ENCODE results near the gene GLTPD2. TPM values are rescaled to one million over a fixed set of nuclear protein-coding genes. Genes with fewer than 3 reads are reported as not detected.
A peak's percentile ranks its signal among the peaks of the same experiment; 100 is the strongest.

Gene GLTPD2
- polyA plus RNA-seq, 6 donors from 2014 or later, result not detected

DNA sequence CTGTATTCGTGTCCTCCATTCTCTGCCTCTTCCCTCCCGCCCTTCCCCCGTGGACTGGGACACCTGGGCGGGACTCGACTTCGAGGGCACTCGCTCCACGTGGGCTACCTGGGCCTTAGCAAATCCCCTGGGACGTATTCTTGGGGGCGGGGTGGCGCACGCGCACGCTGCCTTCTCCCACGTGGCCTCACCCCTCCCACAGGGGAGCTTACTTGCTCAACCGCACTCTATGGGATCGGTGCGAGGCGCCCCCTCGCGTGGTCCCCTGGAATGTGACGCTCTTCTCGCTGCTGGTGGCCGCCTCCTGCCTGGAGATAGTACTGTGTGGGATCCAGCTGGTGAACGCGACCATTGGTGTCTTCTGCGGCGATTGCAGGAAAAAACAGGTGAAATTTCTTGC, 6.1 kb upstream of the GLTPD2 start:
- H3K27me3 Mint-ChIP-seq, result peaks cover 60 to 71% (median 67%) of the 10 kb centered on the region in 3 donors
- H3K4me3 Mint-ChIP-seq, result no peak overlapping the region
- no peak for ATAC-seq (ENCODE audit: low read depth in 2 of 2)
- peaks cover 0 to 4% (median 0%) of the 10 kb centered on the region in 7 donors for H3K9me3 Mint-ChIP-seq
- peaks cover 4 to 24% (median 15%) of the 10 kb centered on the region in 3 donors for H3K4me1 Mint-ChIP-seq
- H3K27ac Mint-ChIP-seq, result no peak overlapping the region
- DNase-seq, result no peak
- no peaks in the 10 kb centered on the region for H3K36me3 Mint-ChIP-seq

DNA sequence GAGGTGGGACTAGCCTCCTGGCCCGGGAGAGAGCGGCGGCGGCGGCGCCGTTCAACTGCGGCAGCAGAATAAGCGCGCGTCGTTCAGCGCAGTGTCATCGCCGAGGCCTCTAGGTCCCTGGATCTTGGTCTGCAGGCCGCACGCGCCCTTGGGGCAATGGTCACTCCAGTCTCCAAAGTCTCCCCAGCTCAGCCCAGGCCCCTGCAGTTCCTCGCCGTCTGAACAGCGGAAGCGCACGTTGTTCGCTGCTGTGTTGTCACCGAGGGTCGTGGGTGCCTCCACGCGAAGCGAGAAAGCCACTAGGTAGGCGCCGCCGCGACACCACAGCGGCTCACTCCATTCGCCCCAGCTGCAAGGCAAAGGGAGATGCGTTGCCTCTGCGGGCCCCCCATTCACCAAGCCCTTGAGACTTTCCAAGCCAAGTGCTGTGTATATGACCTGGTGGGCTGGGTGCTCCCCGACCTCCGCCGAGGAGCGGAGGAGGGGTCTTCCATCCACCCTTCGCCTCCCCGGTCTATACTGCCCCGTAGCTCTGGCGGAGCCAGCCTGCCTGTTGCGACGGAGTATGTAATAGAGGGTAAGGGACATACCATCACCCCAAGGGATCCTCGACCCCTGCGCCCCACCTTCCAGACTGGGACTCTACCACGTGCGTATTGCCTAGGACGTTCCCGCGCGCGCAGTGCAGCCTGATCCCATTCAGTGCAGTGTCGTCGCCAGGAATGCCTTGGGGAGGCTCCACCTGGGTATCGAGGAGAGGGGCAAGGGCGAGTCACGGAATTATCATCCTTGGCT, 3.3 kb upstream of the GLTPD2 start:
- H3K4me3 Mint-ChIP-seq, result peak overlapping the region in 7 of 8 donors; percentile 44 to 73 (median 58)
- peaks cover 49 to 76% (median 53%) of the 10 kb centered on the region in 3 donors for H3K27me3 Mint-ChIP-seq
- ATAC-seq (ENCODE audit: low read depth in 2 of 2) (no peak), DNase-seq (no peak)
- H3K36me3 Mint-ChIP-seq, result no peaks in the 10 kb centered on the region
- peak overlapping the region in 1 of 6 donors; percentile 56 for H3K27ac Mint-ChIP-seq
- peaks cover 11 to 26% (median 18%) of the 10 kb centered on the region in 3 donors for H3K4me1 Mint-ChIP-seq
- H3K9me3 Mint-ChIP-seq, result peaks cover 0 to 2% (median 0%) of the 10 kb centered on the region in 7 donors

DNA sequence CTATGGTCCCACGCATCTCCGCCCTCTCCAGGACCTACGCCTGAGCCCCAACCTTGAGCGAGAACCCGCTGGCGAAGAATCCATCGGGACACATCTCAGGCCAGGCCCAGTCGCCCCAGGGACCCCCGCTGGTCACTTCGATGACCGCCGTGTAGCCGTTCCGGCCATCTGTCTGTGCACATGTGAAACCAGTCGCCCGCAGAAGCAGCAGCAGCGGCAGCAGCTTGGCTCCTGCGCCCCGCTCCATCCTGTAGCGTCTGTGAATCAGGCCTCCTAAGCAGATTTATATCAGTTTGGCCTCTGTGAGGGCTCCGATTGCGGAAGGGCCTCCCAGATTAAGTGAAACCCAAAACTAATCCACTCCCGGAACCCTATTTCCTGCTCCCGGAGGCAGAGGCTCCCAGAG, 2.7 kb upstream of the GLTPD2 start, which contains the start of gene VMO1:
Gene VMO1, minus strand, starts transcription at position 259 of the 406 bp plus-strand sequence. Its CDS starts 12 bp downstream, at position 247.
- Mint-ChIP-seq H3K36me3 (no peaks in the 10 kb centered on the region), H3K9me3 (peaks cover 0 to 3% (median 0%) of the 10 kb centered on the region in 7 donors), H3K4me1 (peaks cover 15 to 30% (median 23%) of the 10 kb centered on the region in 3 donors), H3K27ac (peak within 1 kb of the TSS in 1 of 6 donors; percentile 56), H3K4me3 (peak within 1 kb of the TSS in 7 of 8 donors; percentile 53 to 80 (median 64)), H3K27me3 (peaks cover 47 to 71% (median 49%) of the 10 kb centered on the region in 3 donors)
- ATAC-seq (ENCODE audit: low read depth in 2 of 2), result no peak
- no peak for DNase-seq

DNA sequence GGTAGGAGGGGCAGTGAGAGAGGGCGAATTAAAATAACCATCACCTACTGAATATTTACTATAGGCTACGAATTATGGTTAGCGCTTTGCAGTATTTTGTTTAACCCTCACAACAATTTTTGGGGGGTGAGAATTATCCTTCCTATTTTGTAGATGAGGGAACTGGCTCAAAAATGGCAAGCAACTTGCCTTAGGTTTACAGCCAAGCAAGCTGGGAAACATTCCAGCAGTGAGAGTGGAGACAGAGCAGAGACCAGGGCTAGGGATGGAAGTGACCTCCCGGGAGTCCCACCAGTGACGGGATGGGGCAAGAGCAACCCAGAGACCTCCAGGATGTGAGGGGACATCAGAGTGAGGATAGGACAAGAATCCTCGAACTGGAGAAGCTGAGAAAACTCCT, 2.2 kb upstream of the GLTPD2 start:
- DNase-seq, result no peak
- H3K27ac Mint-ChIP-seq, result no peak overlapping the region
- ATAC-seq (ENCODE audit: low read depth in 2 of 2), result no peak
- peaks cover 47 to 71% (median 49%) of the 10 kb centered on the region in 3 donors for H3K27me3 Mint-ChIP-seq
- no peaks in the 10 kb centered on the region for H3K36me3 Mint-ChIP-seq
- peak overlapping the region in 4 of 8 donors; percentile 58 to 69 (median 60) for H3K4me3 Mint-ChIP-seq
- H3K4me1 Mint-ChIP-seq, result peaks cover 15 to 30% (median 23%) of the 10 kb centered on the region in 3 donors
- H3K9me3 Mint-ChIP-seq, result peaks cover 0 to 3% (median 0%) of the 10 kb centered on the region in 7 donors

DNA sequence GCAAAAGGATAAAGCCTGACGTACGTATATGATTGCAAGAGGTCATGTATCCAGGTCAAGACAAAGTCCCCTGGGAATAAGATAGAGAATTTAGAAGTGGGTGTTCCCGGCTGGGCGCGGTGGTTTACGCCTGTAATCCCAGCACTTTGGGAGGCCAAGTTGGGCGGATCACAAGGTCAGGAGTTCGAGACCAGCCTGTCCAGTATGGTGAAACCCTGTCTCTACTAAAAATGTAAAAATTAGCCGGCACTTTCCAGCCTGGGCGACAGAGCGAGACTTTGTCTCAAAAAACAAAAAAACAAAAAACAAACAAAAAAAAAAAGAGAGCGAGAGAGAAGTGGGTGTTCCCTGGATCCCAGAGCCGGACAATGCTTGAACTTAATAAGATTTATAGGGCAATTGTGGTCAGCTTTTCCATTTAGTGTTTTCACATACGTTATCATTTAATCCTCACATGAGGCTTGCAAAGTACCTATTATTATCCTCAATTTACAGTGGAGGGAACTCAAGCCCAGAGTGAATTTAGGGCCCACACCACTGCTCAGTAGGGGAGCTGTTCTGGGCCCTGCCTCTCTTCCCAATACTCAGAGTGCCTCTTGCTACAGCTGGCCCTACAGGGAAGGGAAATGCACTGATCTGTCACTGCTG, 481 bp upstream of the GLTPD2 start:
- Mint-ChIP-seq H3K36me3 (no peaks in the 10 kb centered on the region), H3K4me1 (peaks cover 15 to 30% (median 23%) of the 10 kb centered on the region in 3 donors), H3K4me3 (peak overlapping the region in 7 of 8 donors; percentile 20 to 80 (median 57)), H3K27me3 (peaks cover 39 to 58% (median 40%) of the 10 kb centered on the region in 3 donors), H3K27ac (no peak overlapping the region), H3K9me3 (peaks cover 0 to 1% (median 0%) of the 10 kb centered on the region in 7 donors)
- DNase-seq, result no peak
- ATAC-seq (ENCODE audit: low read depth in 2 of 2), result no peak

DNA sequence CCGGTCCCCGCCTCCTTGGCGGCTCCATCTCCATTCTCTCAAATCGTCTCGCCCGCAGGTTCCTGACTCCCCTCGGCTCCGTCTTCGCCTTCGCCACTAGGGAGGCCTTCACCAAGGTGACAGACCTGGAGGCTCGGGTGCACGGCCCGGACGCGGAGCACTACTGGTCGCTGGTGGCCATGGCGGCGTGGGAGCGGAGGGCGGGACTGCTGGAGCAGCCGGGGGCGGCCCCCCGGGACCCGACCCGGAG, 862 bp downstream of the GLTPD2 start:
- Mint-ChIP-seq H3K9me3 (peaks cover 0 to 1% (median 0%) of the 10 kb centered on the region in 7 donors), H3K36me3 (no peaks in the 10 kb centered on the region), H3K4me3 (peak overlapping the region; percentile 75 to 89 (median 78)), H3K27me3 (peaks cover 38 to 46% (median 41%) of the 10 kb centered on the region in 3 donors), H3K4me1 (peaks cover 15 to 30% (median 23%) of the 10 kb centered on the region in 3 donors), H3K27ac (peak overlapping the region in 1 of 6 donors; percentile 42)
- DNase-seq, result no peak
- ATAC-seq (ENCODE audit: low read depth in 2 of 2), result peak; percentile 49 to 52

DNA sequence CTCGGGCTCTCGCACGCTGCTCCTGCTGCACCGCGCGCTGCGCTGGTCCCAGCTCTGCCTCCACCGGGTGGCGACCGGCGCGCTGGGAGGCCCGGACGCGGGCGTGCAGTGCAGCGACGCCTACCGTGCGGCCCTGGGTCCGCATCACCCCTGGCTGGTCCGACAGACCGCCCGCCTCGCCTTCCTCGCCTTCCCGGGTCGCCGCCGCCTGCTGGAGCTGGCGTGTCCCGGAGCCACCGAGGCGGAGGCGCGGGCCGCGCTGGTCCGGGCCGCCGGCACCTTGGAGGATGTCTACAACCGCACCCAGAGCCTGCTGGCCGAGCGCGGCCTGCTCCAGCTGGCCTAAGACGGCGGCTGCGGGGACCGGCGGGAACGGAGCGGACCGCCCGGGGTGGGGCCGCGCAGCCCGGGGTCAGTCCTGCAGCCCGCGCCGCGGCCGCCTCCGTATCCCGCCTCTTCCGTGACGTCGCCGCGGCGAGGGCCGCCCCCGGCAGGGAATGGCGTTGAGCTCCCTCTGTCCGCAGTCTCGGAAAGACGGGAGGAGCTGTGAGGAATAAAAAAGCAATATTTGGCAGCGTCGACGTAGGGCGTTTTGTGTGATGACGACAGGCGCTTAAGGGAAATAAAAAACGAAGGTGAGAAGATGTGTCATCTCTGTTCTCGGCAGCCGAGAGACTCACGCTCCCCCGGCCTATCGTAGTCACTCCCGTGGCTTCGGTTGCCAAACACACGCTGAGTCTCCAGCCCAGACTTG, 1.4 kb downstream of the GLTPD2 start:
- Mint-ChIP-seq H3K4me3 (peak overlapping the region; percentile 76 to 93 (median 86)), H3K4me1 (peaks cover 15 to 27% (median 23%) of the 10 kb centered on the region in 3 donors), H3K27ac (peak overlapping the region in 5 of 6 donors; percentile 7 to 70 (median 39)), H3K36me3 (no peaks in the 10 kb centered on the region), H3K9me3 (peaks cover 0 to 1% (median 0%) of the 10 kb centered on the region in 7 donors), H3K27me3 (peaks cover 38 to 45% (median 41%) of the 10 kb centered on the region in 3 donors)
- DNase-seq (peak; percentile 79), ATAC-seq (ENCODE audit: low read depth in 2 of 2) (peak; percentile 91 to 94)

DNA sequence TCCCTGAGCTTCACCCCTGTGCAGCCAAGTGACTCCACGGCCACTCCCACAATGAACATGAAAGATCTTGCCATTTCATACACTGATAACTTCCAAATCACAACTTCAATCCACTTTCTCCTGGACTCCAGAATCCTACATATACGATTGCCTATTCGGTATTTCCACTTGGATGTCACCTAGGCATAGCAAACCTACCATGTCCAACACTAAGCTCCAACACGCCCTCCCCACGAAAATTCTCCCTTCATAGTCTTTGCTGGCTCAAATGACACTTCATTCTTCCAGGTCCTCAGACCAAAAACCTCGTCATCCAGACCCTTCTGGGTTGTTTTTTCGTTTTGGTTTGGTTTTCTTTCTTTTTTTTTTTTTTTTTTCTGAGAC, 1.9 kb downstream of the GLTPD2 start:
- Mint-ChIP-seq H3K4me1 (peaks cover 15 to 25% (median 20%) of the 10 kb centered on the region in 3 donors), H3K36me3 (no peaks in the 10 kb centered on the region), H3K9me3 (peaks cover 0 to 1% (median 0%) of the 10 kb centered on the region in 7 donors), H3K27ac (peak overlapping the region in 4 of 6 donors; percentile 7 to 70 (median 44)), H3K4me3 (peak overlapping the region; percentile 76 to 93 (median 86)), H3K27me3 (peaks cover 34 to 39% (median 35%) of the 10 kb centered on the region in 3 donors)
- ATAC-seq (ENCODE audit: low read depth in 2 of 2) (no peak), DNase-seq (no peak)

DNA sequence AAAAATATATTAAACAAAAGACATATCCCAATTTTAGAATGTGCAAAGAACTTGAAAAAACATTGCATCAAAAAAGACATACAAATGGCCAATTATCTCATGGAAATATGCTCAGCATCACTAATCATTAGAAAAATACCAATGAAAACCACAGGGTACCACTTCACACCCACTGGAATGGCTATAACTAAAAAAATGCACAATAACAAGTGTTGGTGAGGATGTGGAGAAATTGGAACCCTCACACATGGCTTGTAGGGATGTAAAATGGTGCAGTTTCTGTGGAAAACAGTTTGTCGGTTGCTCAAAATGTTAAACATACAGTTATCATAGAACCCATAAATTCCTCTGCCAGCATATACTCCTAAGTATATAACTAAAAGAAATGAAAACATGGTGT, 6.4 kb downstream of the GLTPD2 start:
- ATAC-seq (ENCODE audit: low read depth in 2 of 2) (no peak), DNase-seq (no peak)
- Mint-ChIP-seq H3K27ac (peak overlapping the region in 1 of 6 donors; percentile 61), H3K4me3 (peak overlapping the region in 5 of 8 donors; percentile 35 to 100 (median 99)), H3K27me3 (peaks cover 0 to 12% (median 8%) of the 10 kb centered on the region in 3 donors), H3K36me3 (no peaks in the 10 kb centered on the region), H3K9me3 (peaks cover 0 to 1% (median 0%) of the 10 kb centered on the region in 7 donors), H3K4me1 (peaks cover 19 to 22% (median 21%) of the 10 kb centered on the region in 3 donors)

DNA sequence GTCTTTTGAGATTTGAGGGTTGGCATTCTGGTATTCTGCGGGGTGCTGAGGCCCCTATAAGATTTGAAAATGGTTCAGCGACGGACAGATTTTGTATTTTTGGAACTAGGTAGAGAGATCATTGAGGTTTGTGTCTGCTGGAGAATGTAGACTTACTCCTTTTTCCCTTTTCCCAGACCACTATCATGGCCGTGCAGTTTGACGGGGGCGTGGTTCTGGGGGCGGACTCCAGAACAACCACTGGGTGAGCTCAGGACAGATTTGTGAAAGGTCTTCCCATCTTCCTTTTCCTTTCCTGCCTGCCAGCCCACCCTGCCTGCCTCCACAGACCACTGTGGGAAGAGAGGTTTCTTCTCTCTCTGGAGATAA, 7.8 kb downstream of the GLTPD2 start:
- Mint-ChIP-seq H3K4me3 (peak overlapping the region; percentile 92 to 100 (median 99)), H3K27ac (peak overlapping the region in 4 of 6 donors; percentile 76 to 99 (median 96)), H3K27me3 (peaks cover 0 to 9% (median 8%) of the 10 kb centered on the region in 3 donors), H3K9me3 (peaks cover 0 to 1% (median 0%) of the 10 kb centered on the region in 7 donors), H3K36me3 (no peaks in the 10 kb centered on the region), H3K4me1 (peaks cover 13 to 19% (median 18%) of the 10 kb centered on the region in 3 donors)
- DNase-seq, result no peak
- ATAC-seq (ENCODE audit: low read depth in 2 of 2), result no peak

DNA sequence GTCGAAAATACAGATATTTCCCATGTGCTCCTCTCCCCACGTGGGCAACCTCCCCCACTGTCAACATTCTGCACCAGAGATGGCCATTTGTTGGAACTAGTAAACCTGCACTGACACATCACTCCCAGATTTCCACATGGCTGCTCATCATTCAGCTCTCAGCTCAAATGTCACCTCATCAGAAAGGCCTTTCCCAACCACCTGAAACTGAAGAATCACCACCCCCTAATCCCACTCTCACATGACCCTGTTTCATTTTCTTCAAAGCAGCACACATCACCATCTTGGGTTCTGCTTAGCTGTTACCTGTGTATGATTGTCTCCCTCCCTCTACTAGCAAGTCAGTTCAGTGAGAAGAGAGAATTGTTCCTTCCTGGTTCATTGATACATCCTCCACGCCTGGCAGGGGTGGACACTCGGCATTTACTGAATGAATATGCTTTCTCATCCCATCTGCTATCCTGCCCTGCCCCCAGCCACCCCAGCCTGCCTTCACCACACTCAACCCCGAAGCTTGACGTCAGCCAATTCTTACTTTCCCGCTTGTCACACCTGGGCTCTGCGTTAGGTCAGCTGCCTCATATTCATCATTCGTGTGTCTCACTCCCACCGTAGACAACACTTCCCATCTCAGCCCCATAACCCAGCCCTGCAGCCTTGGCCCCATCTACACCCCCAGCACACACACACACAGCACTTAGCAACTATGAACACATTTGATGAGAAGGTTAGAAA, 11.9 kb downstream of the GLTPD2 start:
- H3K9me3 Mint-ChIP-seq, result peaks cover 0 to 1% (median 0%) of the 10 kb centered on the region in 7 donors
- H3K4me1 Mint-ChIP-seq, result peaks cover 12 to 18% (median 16%) of the 10 kb centered on the region in 3 donors
- H3K27me3 Mint-ChIP-seq, result no peaks in the 10 kb centered on the region
- no peaks in the 10 kb centered on the region for H3K36me3 Mint-ChIP-seq
- peak overlapping the region in 3 of 6 donors; percentile 15 to 55 (median 42) for H3K27ac Mint-ChIP-seq
- peak overlapping the region in 1 of 8 donors; percentile 71 for H3K4me3 Mint-ChIP-seq
- ATAC-seq (ENCODE audit: low read depth in 2 of 2) (no peak), DNase-seq (no peak)

DNA sequence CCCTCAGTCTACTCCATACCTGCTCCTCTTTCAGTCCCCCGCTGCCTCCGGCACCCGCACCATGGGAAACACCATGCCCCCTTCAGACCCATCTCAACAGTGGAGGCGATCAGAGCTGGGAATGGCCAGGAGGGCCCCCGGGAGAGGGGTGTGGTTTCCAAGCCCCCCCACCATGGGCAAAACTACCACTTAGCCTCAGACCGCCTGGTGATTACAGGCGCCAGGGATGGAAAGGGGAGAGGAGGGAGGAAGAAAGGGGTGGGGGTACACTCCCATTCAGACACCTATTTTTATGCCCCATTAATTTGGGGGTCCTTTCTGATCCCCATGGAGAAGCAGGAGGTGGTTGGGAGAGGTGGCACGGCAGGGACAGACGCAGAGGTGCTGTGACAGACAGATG, 13.5 kb downstream of the GLTPD2 start, which contains the start of gene C17orf114:
Gene C17orf114, minus strand, starts transcription at position 101 of the 400 bp plus-strand sequence.
- H3K27ac Mint-ChIP-seq, result no peak within 1 kb of the TSS
- peak within 1 kb of the TSS in 2 of 8 donors; percentile 23 to 71 for H3K4me3 Mint-ChIP-seq

More for the DNA sequence above, 13.5 kb downstream of the GLTPD2 start, which contains the start of gene C17orf114:
- H3K27me3 Mint-ChIP-seq, result no peaks in the 10 kb centered on the region
- H3K4me1 Mint-ChIP-seq, result peaks cover 0 to 10% (median 5%) of the 10 kb centered on the region in 3 donors
- ATAC-seq (ENCODE audit: low read depth in 2 of 2), result no peak
- H3K9me3 Mint-ChIP-seq, result no peaks in the 10 kb centered on the region
- no peaks in the 10 kb centered on the region for H3K36me3 Mint-ChIP-seq
- DNase-seq, result no peak

All from naive B cell (primary cell).